IPS-15b (cell line): ENCODE measurements around the gene INTS15.
A peak's percentile ranks its signal among the peaks of the same experiment; 100 is the strongest.
"Not testable (repeated sequence)": the region's sequence is repeated elsewhere in the genome, so short reads cannot be mapped to it uniquely, and the experiment has no call there.

Experiments
- H3K27me3 ChIP-seq: one replicate; pipeline ENCODE4 v1.6.1; 2013; ENCODE audit warnings: low read length; ENCODE audit not compliant: control insufficient read depth, insufficient read depth
- H3K36me3 ChIP-seq: one replicate; pipeline ENCODE4 v1.6.1; 2013; ENCODE audit warnings: low read length; ENCODE audit not compliant: control insufficient read depth, insufficient read depth
- H3K4me1 ChIP-seq: one replicate; pipeline ENCODE4 v1.6.1; 2013; ENCODE audit warnings: mild to moderate bottlenecking, low read length; ENCODE audit not compliant: control insufficient read depth, insufficient read depth
- H3K4me3 ChIP-seq: one replicate; pipeline ENCODE4 v1.5.1; 2013; ENCODE audit warnings: low read depth, low read length
- H3K9ac ChIP-seq: one replicate; pipeline ENCODE4 v1.6.1; 2013; ENCODE audit warnings: low read depth, mild to moderate bottlenecking, low read length
- H3K9me3 ChIP-seq: one replicate; pipeline ENCODE4 v1.6.1; 2013; ENCODE audit warnings: mild to moderate bottlenecking, low read length; ENCODE audit not compliant: control insufficient read depth, insufficient read depth

Gene INTS15

DNA sequence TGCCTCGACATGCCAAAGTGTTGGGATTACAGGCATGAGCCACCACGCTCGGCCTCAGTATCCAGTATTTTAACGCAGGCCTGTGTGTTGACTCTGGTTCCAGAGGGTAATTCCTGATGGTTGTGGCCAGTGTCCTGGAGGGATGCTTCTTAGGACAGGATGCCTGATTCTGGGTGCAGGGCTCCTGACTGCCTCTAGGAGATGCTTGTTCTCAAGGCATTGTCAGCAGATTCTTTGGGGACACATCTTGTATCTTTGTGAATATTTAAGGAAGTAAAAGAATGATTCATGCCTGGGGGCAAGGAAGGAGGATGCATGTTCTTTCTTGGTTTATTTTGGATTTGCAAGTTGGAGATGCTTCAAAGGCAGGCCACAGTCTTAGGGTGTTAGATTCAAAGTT is 10.4 kb upstream of the INTS15 start:
- H3K4me1 ChIP-seq: peaks cover 3% of the 10 kb centered on the region
- H3K9me3 ChIP-seq: no peaks in the 10 kb centered on the region
- H3K36me3 ChIP-seq: peaks cover 17% of the 10 kb centered on the region
- no peak overlapping the region for H3K9ac ChIP-seq
- no peaks in the 10 kb centered on the region for H3K27me3 ChIP-seq
- H3K4me3 ChIP-seq: no peak overlapping the region

- H3K36me3 ChIP-seq: peaks cover 33% of the 10 kb centered on the region
- not testable (repeated sequence) for H3K4me3 ChIP-seq, H3K9ac ChIP-seq, H3K4me1 ChIP-seq, H3K27me3 ChIP-seq, H3K9me3 ChIP-seq
Observed at GRCh38 chr7:6585746-6586432, 3.9 kb upstream of the INTS15 start.

DNA sequence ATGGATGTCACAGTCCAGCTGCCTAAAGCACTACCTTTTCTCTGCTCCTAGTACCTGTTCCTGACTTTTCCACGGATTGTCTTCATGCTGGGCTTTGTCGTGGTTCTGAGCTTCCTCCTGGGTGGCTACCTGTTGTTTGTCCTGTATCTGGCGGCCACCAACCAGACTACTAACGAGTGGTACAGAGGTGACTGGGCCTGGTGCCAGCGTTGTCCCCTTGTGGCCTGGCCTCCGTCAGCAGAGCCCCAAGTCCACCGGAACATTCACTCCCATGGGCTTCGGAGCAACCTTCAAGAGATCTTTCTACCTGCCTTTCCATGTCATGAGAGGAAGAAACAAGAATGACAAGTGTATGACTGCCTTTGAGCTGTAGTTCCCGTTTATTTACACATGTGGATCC is 1.3 kb upstream of the INTS15 start:
- Histone ChIP-seq H3K27me3 (no peaks in the 10 kb centered on the region), H3K9ac (no peak overlapping the region), H3K9me3 (no peaks in the 10 kb centered on the region), H3K4me1 (no peaks in the 10 kb centered on the region), H3K36me3 (peaks cover 23% of the 10 kb centered on the region), H3K4me3 (no peak overlapping the region)

- Histone ChIP-seq H3K9me3 (no peaks in the 10 kb centered on the region), H3K9ac (peak overlapping the region; percentile 60), H3K36me3 (peaks cover 26% of the 10 kb centered on the region), H3K27me3 (no peaks in the 10 kb centered on the region), H3K4me3 (peak overlapping the region; percentile 43), H3K4me1 (no peaks in the 10 kb centered on the region)
Observed at GRCh38 chr7:6589151-6589828, 531 bp upstream of the INTS15 start.

DNA sequence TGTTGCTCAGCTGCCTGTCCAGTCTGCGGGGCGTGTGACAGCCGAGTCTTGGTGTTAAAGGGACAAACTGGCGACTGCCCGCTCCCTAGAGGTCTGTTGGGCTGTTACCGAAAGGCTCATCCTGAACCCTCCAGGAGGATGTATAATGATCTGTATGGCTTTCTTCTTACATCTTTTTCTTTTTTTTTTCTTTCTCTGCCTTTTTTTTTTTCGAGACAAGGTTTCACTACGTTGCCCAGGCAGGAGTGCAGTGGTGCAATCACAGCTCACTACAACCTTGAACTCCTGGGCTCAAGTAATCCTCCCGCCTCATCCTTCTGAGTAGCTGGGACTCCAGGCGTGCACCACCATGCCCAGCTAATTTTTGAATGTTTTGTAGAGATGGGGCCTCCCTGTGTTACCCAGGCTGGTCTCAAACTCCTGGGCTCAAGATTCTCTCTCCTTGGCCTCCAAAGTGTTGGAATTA is 857 bp downstream of the INTS15 start:
- H3K27me3 ChIP-seq: no peaks in the 10 kb centered on the region
- peak overlapping the region; percentile 91 for H3K9ac ChIP-seq
- no peaks in the 10 kb centered on the region for H3K4me1 ChIP-seq
- H3K9me3 ChIP-seq: no peaks in the 10 kb centered on the region
- peak overlapping the region; percentile 79 for H3K4me3 ChIP-seq
- H3K36me3 ChIP-seq: peaks cover 28% of the 10 kb centered on the region

DNA sequence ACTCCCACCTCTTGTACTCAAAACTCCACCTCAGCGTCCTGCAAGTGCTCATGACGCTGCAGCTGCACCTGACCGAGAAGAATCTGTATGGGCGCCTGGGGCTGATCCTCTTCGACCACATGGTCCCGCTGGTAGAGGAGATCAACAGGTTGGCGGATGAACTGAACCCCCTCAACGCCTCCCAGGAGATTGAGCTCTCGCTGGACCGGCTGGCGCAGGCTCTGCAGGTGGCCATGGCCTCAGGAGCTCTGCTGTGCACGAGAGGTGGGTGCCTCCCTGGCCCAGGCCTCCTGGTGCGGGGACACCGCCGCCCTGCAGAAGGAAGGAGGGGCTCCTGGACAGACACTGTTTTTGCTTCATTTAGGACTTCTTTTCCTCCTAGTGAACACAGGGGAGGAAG is 10.3 kb downstream of the INTS15 start:
- Histone ChIP-seq H3K36me3 (peaks cover 22% of the 10 kb centered on the region), H3K9me3 (no peaks in the 10 kb centered on the region), H3K9ac (no peak overlapping the region), H3K27me3 (no peaks in the 10 kb centered on the region), H3K4me1 (no peaks in the 10 kb centered on the region), H3K4me3 (no peak overlapping the region)

GRCh38 chr7:6604458-6604857 is 14.6 kb downstream of the INTS15 start:
- H3K9ac ChIP-seq: no peak overlapping the region
- no peak overlapping the region for H3K4me3 ChIP-seq
- no peaks in the 10 kb centered on the region for H3K4me1 ChIP-seq
- H3K9me3 ChIP-seq: no peaks in the 10 kb centered on the region
- H3K36me3 ChIP-seq: peaks cover 11% of the 10 kb centered on the region
- H3K27me3 ChIP-seq: no peaks in the 10 kb centered on the region

DNA sequence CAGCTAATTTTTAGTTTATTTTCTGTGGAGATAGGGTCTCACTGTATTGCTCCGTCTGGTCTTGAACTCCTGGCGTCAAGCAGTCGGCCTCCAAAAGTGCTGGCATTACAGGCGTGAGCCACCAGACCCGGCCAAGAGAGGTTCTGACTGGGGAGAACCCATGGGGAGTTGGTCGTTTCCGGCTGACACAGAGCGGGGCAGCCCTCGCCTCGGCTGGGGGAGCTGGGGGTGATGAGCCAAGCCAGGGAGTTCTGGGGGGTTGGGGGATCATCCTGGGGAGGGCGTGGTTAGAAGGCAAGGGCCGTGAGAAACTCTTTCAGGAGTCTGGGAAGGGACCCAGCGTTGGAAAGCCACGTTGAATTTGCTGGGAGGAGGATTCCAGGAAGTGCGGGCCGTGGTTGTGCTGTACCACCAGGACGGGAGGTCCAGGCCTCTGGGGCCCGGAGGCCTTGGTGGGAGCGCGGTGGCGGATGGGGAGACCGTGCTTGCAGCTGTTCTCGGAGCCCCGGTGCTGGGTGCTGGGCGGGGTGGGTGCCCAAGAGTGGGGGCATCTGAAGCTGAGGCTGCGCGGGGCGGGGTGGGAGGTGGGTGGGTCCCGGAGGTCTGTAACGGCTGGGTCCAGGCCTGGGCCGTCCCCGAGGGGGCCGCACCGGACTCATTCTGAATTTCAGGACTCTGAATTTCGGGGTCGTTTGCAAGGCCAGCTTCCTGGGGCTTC is 17.2 kb downstream of the INTS15 start:
- Histone ChIP-seq H3K4me1 (no peaks in the 10 kb centered on the region), H3K9ac (no peak overlapping the region), H3K4me3 (no peak overlapping the region), H3K9me3 (no peaks in the 10 kb centered on the region), H3K27me3 (no peaks in the 10 kb centered on the region), H3K36me3 (peaks cover 4% of the 10 kb centered on the region)

DNA sequence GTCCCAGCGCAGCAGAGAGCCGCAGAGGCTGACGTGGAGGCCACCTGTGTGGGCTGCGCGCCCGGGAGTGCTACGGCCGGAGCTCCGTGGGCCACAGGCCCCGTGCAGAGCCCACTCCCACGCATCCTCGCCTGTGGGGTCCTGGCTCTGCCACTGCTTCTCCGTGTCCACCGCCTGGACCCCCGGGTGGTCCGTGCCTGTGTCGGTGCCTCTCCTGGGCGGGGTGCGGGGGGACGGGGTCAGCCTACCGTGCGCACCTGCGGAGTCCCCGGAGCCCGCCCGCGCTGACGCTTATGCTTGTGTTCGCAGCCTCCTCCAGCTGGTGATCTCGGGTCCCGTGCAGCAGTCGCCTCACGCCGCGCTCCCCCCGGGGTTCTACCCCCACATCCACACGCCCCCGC is 17.8 kb downstream of the INTS15 start:
- Histone ChIP-seq H3K36me3 (peaks cover under 1% of the 10 kb centered on the region), H3K9ac (no peak overlapping the region), H3K9me3 (no peaks in the 10 kb centered on the region), H3K27me3 (no peaks in the 10 kb centered on the region), H3K4me1 (no peaks in the 10 kb centered on the region), H3K4me3 (no peak overlapping the region)

- H3K4me3 ChIP-seq: no peak overlapping the region
- no peaks in the 10 kb centered on the region for H3K36me3 ChIP-seq
- H3K9ac ChIP-seq: no peak overlapping the region
- no peaks in the 10 kb centered on the region for H3K9me3 ChIP-seq
- no peaks in the 10 kb centered on the region for H3K4me1 ChIP-seq
- no peaks in the 10 kb centered on the region for H3K27me3 ChIP-seq
Observed at GRCh38 chr7:6608081-6608480, 18.3 kb downstream of the INTS15 start.

GRCh38 chr7:6608794-6609193 is 19.0 kb downstream of the INTS15 start:
- Histone ChIP-seq H3K9me3 (no peaks in the 10 kb centered on the region), H3K27me3 (no peaks in the 10 kb centered on the region), H3K4me1 (peaks cover 3% of the 10 kb centered on the region), H3K4me3 (no peak overlapping the region), H3K36me3 (no peaks in the 10 kb centered on the region), H3K9ac (no peak overlapping the region)

DNA sequence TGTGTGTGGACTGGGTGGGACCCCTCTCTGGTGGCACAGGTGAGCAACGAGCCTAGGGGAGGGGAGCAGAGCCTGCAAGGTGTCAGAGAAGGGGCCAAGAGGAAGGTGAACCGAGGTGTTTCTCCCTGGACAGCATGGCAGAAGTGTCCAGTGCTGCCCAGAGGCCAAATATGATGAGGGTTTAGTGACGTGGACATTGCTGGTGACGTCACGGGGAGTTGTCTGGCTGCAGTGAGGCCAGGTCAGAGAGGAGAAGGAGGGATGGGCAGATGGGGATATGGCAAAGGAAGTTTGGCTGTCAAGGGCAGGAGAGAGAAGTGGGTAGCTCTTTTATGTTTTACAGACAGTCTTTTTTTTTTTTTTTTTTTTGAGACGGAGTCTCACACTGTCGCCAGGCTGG is 23.0 kb downstream of the INTS15 start:
- H3K4me1 ChIP-seq: peaks cover 6% of the 10 kb centered on the region
- H3K9ac ChIP-seq: no peak overlapping the region
- H3K27me3 ChIP-seq: no peaks in the 10 kb centered on the region
- no peak overlapping the region for H3K4me3 ChIP-seq
- H3K36me3 ChIP-seq: no peaks in the 10 kb centered on the region
- no peaks in the 10 kb centered on the region for H3K9me3 ChIP-seq
